Mammary epithelial cell (primary cell): ENCODE measurements around the gene TENT5A.

Experiments used
- CTCF ChIP-seq, 2 donors: IDR thresholded peaks in 1 of 2; conservative IDR thresholded peaks in 1 of 2; 2 replicates each; pipeline ENCODE4 v1.5.1; 2011 to 2012; ENCODE audit warnings: inconsistent platforms in 2 of 2, low read length in 2 of 2, mild to moderate bottlenecking in 2 of 2, control low read depth in 1 of 2, low read depth in 1 of 2; ENCODE audit not compliant: insufficient read depth in 1 of 2; ENCODE audit errors: extremely low read depth in 1 of 2
- EZH2 ChIP-seq: IDR thresholded peaks from 2 replicates; pipeline ENCODE4 v1.6.1; 2012; ENCODE audit warnings: low read length, inconsistent platforms, borderline replicate concordance

GRCh38 chr6:81753711-81754577, 1.5 kb upstream of the TENT5A start:
- TF ChIP-seq CTCF (conservative IDR thresholded peaks at IDR 0.05 in 1 of 2, IDR thresholded peaks at IDR 0.05 in 1 of 2; ENCODE audit: extremely low read depth in 1 of 2, insufficient read depth in 1 of 2, low read depth in 1 of 2, low read length in 2 of 2) (peak; percentile 45 to 70), EZH2 (no peak)
